Astrocyte of the cerebellum (primary cell): Measurements from ENCODE around the gene MEGF10.
"Not testable (repeated sequence)": the region's sequence is repeated elsewhere in the genome, so short reads cannot be mapped to it uniquely, and the experiment has no call there.

Experiments used
- DNase-seq: peaks from one replicate; pipeline ENCODE4 v3.0.0-alpha.2; 2011; ENCODE audit warnings: low read depth
- H3K4me3 ChIP-seq: 2 replicates; pipeline ENCODE4 v1.5.1; 2011; ENCODE audit warnings: mild to moderate bottlenecking, low read depth, low read length, moderate library complexity
- CTCF ChIP-seq: IDR thresholded peaks from 2 replicates; pipeline ENCODE4 v1.5.1; 2012; ENCODE audit warnings: low read length, low read depth, moderate library complexity, mild to moderate bottlenecking; ENCODE audit errors: missing control alignments
- in situ Hi-C: cut with HindIII; loops from 2 replicates; pipeline ENCODE4 v1.10.0; 2017; ENCODE audit warnings: low sequenced_read_pairs

MEGF10 gene

GRCh38 chr5:127313847-127314473 lies 23.4 kb downstream of the MEGF10 start:
- no peak for DNase-seq

DNA sequence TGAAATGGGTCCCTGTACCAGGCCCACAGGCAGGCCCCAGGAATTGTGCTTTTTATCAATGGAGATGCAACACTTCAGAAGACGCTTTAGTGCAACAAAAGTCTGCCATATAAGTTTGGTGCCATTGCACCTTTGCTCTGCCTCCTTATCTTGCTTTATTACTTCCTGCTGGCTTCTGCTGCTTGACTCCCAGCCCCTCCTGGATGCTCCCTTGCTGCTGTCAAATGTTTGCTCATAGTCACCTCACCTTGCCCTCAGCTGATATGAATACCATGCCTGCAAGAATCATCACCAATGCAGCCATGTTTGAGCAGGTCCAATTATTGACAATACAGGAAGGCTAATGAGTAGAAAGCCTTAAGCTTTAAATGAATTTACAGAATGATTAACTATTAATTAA lies 25.4 kb downstream of the MEGF10 start:
- TF ChIP-seq CTCF, result no peak
- no peak for DNase-seq
- in situ Hi-C loops, result no loop called here
- H3K4me3 ChIP-seq, result no peak overlapping the region

More at GRCh38 chr5:127313847-127314473, 23.4 kb downstream of the MEGF10 start:
- in situ Hi-C loops, result no loop called here
- H3K4me3 ChIP-seq, result no peak overlapping the region
- TF ChIP-seq CTCF, result peak; percentile 66

DNA sequence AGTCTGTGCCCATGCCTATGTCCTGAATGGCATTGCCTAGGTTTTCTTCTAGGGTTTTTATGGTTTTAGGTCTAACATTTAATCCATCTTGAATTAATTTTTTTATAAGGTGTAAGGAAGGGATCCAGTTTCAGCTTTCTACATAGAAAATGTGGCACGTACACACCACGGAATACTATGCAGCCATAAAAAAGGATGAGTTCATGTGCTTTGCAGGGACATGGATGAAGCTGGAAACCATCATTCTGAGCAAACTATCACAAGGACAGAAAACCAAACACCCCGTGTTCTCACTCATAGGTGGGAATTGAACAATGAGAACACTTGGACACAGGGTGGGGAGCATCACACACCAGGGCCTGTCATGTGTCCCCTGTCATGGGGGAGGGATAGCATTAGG lies 26.8 kb downstream of the MEGF10 start:
- in situ Hi-C loops, H3K4me3 ChIP-seq, DNase-seq: not testable (repeated sequence)

GRCh38 chr5:127320032-127320965 lies 29.7 kb downstream of the MEGF10 start:
- in situ Hi-C loops, result no loop called here
- no peak for TF ChIP-seq CTCF
- no peak overlapping the region for H3K4me3 ChIP-seq
- peak; percentile 69 for DNase-seq

DNA sequence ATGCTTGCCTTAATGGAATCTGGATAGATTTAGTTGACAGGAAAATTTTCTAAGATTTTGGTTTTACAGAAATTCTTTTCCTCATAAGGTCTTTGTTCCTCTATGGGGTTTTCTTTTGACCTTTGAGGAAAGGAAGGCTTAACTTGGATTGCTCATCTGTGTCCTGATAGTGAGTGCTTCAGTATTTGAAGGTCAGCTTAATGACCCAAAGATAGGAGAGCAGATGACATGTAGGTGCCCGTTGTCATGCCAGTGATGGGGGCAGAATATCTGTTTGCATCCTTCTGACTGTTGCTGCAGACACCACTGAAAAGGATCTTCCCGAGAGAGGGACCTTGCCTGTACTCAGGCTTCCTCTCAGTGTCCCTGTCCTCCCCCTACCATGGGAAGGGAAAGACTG lies 30.9 kb downstream of the MEGF10 start:
- no peak for DNase-seq
- TF ChIP-seq CTCF, result no peak
- H3K4me3 ChIP-seq, result no peak overlapping the region
- in situ Hi-C loops, result no loop called here

GRCh38 chr5:127322403-127322802 lies 31.8 kb downstream of the MEGF10 start:
- no peak for TF ChIP-seq CTCF
- DNase-seq, result no peak
- H3K4me3 ChIP-seq, result no peak overlapping the region
- in situ Hi-C loops, result no loop called here

GRCh38 chr5:127324756-127325155 lies 34.2 kb downstream of the MEGF10 start:
- no peak for TF ChIP-seq CTCF
- no peak for DNase-seq
- H3K4me3 ChIP-seq, result no peak overlapping the region
- in situ Hi-C loops, result no loop called here
